ENCODE measurements around the gene COPA.

COPA gene

DNA sequence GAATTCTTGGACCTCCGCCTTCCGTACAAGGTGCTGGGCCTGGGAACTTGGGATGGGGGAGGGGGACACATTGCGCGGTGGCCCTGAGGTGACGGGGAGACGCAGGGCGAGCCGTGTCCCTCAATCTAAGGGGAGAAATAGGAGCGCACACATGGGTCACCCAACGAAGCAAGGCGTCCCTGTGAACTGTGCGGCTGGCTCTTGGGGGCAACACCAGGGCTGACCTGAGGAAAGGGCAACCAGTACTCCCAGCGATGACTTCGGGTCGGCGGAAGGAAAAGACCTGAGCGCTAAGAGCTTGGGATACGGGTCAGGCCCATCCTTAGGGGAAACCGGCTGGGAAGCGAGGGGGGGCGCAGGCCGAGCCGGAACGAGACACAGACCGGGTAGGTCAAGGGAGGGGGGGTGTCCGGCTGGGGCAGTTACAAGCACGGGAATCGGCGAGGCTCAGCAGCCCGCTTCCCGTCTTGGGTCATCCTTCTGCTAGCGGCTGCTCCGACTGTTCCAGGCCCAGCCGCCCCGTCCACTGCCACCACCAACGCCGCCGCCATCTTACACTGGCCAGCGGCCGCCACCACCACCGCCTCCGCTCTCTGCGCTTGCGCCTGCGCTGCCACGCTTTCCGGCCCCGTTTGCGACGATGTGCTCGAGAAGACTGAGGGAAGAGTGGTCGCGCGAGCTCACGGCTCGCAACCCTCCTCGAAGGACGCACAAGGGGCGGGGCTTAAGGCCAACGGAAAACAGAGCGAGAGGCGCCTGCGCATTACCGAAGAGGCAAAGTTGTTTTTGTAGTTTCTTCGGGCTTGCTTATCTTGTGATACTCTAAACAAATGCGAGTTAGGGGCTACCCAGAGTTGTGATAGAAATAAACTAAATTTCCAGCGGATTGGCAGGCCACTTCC is 80.9 kb downstream of the COPA start, which contains the start of gene DCAF8:
Gene DCAF8, minus strand, starts transcription at position 657 of the 902 bp plus-strand sequence. CDS start 18,541 bp downstream, outside the sequence.
- DNase-seq = peak; percentile 99 to 100

DNA sequence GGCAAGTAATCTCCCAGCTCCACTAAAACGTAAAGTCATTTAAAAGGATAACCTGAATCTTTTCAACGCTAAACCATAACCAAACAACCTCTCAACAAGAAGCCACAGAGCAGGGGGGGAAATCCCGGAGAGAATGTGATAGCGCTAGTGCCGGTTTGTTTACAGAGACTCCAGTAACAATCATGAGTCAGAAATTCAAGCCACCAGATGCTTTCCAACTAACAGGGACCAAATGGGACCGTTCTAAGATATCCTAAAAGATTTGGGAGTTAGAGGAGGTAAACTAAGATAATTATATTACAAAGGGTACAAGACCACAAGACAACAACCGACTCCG is 81.5 kb downstream of the COPA start:
- peak; percentile 42 to 69 for DNase-seq

DNA sequence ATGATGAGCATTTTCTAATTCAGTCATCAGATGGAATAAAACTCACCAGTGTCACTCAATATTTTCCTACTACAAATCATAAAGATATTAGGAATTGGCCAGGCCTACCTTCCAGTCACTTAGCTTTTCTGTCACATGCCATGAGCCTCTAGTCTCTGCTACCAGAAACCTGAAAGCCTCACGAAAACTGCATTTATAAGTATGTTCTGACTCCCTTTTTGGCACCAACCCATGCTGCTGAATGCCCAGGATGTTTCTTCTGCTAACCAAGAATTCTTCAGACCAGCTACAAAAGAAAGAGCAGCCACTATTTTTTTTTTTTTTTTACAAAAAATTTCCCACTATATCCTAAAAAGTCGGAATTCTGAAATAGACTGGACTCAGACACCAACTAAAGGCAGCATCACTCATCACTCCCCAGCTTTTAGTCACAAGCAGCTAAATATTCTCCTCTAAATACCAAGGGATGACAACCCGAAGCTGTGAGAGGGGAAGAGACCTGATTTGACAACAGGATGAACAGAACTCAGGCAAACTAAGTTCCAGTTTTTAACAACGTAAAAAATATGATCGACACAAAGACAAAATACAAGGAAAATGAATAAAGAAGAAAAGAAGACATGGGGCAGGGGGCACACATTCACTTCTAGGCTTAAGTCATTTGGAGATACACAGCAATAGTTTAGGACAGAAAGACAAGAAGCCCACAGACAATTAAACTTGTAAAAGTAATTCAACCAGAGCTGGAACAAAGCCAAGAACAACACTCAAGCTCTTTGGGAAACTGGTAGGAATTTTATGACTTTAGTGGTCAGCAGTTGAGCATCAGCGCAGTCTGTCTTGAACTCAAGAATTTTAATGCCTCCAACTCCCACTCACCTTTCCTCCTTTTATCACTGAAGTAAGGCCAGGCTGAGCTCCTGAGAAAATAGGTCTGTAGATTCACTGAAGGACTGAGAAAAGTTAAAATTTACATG is 82.4 kb downstream of the COPA start:
- peak in 1 of 2 experiments; percentile 13 for DNase-seq

DNA sequence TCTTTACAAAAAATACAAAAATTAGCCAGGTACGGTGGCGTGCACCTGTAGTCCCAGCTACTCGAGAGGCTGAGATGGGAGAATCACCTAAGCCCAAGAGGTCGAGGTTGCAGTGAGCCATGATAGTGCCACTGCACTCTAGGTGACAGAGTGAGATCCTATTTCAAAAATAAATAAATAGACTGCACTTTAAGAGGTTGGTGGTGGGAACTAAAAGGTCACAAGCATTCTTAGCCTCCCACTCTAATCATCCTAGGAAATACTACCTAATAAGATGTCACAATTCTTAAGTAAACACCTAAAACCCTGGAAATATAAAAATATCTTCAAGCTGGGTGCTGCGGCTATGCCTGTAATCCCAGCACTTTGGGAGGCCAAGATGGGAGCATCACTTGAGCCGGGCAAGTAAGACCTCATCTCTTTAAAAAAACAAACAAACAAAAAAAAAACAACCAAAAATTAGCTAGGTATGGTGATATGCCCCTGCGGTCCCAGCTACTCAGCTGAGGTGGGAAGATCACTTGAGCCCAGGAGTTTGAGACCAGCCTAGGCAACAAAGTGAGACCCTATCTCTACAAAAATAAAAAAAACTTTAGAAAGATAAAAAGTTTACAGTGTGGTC is 84.8 kb downstream of the COPA start:
- DNase-seq = no peak

DNA sequence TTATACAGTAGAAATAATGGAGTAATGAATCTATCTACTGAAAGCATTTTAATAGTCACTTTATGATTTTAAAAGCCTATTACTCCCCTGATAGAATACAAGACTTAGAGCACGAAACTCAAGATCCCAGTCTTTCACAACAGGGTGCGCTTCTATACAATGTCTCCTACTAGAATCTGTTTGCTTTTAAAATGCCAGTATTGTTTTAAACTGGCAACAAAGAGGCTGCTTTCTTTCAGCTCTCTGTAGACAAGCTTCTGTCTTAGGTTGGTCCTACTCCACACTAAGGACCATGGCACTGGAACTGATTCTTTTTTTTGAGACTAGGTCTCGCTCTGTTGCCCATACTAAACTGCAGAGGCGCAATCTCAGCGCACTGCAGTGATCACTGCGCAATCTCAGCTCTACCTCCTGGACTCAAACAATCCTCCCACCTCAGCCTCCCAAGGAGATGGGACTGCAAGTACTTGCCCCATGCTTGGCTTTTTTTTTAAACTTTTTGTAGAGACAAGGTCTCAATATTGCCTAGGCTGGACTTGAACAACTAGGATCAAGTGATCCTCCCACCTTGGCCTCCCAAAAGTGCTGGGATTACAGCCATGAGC is 85.5 kb downstream of the COPA start:
- DNase-seq = no peak

DNA sequence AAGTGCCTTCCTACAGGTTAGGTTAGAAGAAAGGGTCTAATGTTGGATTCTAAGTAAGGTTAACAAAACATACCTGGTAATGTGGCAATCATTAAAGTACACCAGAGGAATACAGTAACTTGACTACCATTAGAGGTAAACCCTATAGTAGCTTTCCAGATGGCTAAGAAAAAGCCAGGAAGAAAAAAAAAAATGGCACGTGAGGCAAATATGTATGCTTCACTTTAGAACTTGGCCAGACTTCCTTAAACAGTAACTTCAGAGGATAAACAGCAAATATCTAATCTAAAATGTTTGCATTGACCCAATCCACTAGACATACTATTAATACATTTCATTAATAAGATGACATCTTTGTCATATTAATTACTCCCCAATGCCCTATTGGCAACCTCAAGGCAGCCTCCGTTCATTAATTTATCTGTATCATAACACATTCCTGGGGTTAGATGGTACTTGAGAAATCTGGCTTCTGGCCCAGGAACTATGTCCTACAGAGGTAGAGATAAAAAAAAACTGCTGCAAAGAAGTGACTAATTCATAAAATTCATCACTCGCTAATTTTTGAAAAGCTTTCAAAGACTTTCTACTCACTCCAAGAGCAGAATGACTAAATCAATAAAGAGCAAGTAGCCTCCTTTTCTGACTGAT is 86.5 kb downstream of the COPA start:
- no peak for DNase-seq

DNA sequence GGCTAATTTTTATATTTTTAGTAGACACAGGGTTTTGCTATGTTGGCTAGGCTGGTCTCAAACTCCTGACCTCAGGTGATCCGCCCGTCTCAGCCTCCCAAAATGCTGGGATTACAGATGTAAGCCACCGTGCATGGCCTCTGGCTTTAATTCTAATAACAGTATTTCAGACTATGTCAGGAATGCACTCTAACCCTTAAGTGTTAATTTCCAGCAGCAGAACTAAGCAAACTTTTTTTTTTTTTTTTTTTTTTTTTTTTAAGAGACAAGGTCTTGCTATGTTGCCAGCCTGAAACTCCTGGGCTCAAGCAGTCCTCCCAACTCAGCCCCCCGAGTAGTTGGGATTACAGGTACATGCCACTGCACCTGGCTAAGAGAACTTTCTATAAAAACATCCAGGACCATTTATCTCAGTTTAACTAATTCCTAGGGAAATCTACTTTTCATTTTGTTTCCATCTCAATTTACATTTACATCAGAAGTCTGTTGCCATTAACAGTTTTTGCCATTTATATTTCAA is 87.2 kb downstream of the COPA start:
- DNase-seq = no peak

DNA sequence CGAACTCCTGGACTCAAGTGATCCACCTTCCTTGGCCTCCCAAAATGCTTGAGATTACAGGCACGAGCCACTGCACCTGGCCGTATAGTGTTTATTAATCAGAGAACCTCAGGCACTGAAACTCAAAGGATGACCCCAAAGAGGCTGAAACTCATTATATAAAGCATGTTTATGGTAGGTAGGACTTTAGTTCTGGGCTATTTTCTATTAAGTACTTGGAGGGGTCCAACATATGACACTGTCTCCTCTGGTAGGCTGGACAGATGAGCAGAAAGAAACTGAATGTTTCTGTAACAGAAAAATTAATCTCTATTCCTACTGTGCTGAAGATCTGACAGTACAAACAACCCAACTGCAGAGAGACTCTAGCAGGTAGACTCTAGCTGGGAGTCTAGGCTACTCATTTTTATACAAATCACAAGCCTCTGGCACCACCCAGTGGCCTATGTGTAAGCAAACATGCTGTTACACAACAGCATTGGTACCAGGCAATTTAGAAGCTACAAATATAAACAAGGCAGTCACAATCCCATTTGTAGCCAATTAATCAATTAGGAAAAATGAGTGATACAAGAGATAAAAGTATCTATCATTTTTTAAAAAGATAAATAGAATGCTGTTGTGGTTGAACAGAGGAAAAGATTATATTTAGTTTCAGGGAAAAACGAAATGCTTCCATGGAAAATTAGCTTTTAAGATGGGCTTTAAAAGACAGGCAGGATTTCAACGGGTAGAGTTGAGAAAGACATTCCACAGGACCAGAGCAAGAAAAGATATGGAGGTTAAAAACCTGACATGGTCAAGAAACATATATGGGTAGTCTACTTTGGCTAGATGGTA is 91.1 kb downstream of the COPA start:
- no peak for DNase-seq

DNA sequence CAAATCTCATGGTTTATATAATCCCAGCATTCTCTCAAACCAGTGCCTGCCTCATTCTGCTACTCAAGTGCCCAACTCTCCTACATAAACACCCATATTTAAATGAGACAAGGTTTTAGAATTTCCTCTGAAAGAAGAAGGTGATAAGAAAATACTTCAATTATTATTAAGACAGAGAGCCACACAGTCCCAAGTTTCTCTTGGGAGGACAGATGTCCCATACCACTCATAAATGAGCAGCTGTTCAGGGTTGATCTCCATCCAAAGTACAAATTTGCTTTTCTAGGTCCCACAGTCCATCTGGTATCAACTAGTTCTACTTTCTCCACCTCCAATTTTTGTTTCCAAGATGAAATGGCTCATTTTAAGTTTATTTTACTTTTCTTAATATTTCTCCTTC is 92.0 kb downstream of the COPA start:
- DNase-seq = no peak

DNA sequence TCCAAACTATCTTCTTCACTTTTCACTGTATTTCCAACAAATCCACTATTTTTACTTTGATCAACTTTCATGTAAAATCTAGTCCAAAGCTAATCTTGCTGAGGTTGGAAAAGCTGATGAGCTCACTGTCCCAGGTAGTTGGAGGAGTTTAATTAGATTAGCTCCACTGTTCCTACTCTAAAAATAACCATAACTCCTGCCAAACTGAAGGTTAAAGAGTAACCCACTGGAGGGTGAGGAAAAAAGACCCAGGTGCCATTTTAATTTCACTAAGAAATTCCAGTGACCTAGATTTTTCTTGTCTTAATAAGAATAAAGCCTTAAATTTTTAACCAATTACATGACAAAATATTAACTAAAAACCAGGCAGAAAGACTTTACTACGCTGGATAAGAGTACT is 96.0 kb downstream of the COPA start:
- no peak for DNase-seq

DNA sequence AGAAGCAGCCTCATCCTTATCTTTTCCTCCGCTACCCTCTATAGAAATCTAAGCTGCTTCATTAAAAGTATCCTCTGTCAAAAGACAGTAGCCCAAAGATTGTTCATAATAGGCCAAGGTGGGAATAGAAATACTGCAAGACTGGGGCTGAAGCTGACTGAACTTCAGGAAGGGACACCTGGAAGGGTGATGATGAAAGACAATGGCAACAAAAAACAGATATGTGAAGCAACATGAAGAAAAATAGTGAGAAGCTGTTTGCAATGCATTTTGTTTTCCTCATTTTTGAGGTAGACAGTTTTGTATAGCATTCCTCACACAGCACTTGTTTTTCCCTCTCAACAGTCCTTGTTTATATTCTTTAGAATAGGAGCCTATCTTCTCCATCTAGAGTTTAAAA is 97.6 kb downstream of the COPA start:
- DNase-seq = no peak

DNA sequence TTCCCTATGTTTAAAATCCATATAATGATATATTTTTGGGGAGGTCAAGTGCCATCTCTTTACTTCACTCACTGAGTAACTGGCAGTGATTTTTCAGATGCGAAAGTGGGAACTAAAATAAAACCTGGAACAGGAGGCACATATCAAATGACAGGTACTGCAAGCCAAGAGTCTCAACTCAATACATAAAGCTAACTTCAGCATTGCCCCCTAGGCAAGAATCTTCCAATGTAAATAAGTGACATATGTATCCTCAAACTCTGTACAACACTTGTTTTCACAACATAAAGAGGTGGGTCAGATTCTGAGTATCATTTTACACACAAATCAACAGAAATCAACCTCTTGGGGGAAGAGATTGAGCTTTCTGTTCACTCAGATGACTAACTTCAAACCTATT is 98.8 kb downstream of the COPA start:
- DNase-seq = no peak

DNA sequence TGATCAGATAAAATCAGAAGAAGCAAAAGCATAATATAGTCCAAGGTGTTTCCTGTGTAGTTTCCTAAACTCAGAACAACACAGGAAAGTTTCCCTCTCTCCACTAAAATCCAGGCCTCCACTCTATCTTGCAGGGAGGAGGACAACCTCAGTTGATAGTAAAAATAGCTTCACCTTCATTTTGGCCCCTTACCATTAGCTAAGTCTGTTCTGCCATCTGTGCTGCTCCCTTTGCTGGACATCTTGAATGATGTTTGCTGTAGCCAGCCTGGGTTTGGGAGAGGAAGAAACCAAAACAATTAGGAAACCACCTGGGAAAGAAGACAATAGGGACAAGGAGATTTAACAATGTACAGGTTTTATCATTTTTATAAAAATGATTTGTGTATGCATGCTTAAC is 99.3 kb downstream of the COPA start:
- DNase-seq = no peak

DNA sequence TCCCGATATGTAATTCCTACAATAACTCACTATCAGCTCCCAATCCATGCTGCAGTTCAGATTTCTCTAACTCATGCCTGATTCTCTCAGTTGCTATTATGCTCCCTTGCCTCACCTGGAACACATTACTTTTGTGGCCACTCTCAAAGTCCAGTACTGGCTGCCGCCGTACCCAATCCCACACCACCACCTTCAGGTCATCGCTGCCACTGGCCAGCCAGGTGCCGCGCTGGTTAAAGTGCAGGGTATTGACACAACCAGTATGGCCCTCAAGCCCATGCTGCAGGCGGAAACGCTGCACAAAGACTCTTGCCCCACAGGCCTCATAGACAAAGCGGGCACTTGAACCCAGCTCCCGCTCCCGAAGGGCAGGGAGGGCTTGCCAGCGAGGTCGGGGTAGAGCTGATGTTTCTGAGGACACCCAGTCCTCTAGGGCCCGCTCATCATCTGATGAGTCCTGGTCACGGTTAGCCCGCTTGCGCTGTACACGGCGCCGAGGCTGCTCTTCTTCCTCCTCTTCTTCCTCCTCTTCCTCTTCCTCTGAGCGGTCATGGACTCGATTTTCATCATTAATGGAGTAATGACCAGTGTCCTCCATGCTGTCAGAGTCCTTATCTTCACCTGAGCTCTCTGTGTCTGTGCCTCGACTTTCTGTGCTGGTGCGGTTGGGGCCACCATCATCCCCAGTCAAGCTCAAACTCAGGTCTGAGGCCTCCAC is 103.3 kb downstream of the COPA start:
- no peak for DNase-seq

Data from NCI-H187 (cell line).